Measurements from ENCODE around the gene TRMT61A.

The TRMT61A gene

DNA sequence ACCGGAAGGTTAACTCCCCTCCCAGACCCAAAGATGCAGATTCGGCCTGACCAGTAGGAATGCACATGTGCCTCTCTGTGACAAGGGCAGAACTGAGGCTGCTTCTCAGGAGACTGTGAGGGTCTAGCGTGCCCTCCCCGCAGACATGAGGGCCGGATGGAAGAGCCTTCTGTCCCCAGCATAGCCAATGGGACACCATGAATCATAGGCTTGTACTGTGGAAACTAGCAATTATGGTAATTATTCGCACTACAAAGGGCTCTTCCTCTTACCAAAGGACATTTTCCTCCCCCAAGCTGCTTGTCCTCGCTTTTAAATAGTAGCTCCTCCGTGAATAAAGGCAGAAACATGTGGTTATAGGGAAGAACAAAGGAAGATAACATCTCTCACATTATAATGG, 40.0 kb downstream of the TRMT61A start:
- DNase-seq (ENCODE audit: low spot score) = no peak

DNA sequence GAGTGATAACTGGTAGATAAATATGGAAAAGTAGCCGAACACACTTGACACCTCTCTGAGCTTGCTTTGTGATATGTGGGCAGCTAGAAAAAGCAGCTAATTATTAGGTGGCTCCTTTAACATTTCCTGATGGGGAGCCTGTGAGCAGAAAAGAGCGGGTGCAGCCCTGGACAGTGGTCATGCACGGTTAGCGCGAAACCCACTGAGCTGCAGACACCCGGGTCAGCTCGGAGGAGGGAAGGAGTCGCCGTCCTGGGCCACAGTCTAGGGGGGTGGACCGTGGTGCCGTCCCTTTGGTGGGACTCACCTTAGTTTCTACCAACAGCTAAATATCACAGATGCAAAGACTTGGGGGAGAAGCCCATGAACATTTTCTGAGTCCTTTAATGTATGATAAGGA, 40.4 kb downstream of the TRMT61A start:
- DNase-seq (ENCODE audit: low spot score) = no peak

DNA sequence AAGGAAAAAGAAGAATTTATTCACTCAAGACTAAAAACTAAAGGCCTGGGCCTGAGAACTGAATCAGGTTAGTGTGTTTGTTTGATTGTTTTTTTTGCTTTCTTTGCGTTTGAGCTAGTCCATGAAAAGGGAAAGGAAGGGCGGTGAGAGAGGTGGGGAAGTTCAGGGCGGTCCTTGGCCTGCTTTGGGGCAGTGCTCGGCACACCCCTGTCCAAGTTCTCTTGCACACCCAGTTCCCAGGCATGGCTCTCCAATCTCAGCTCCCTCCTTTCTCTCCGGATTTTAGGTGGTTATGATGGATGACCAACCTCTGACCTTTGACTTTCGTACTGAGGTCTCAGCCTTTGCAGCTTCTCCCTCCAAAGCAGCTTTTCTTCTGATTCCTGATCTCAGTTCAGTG, 45.1 kb downstream of the TRMT61A start:
- no peak for DNase-seq (ENCODE audit: low spot score)

DNA sequence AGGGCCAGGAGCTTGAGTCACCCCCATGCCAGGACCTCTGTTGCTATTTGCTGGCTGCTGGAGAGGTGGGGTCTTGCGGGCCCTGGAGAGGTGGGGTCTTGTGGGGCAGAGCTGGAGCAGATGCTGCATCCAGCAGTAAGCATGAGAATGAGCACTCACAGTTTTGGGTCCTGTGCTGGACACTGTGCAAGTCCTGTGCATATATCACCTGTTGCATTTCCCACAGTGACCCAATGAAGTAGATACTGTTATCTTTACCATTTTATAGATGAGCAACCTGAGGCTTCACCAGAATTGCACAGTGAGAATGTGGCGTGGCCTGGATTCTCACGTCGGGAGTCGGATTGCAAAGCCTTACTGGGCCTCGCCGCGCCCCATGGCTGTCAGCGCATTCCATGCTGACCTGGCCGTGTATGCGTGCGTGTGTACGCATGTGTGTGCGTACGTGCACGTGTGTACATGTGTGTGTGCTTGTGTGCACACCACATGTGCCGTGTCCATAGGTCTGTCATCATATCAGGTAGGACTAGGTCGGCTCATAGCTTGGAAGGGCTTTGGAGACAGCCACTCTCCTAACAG, 45.8 kb downstream of the TRMT61A start:
- DNase-seq (ENCODE audit: low spot score) = no peak

DNA sequence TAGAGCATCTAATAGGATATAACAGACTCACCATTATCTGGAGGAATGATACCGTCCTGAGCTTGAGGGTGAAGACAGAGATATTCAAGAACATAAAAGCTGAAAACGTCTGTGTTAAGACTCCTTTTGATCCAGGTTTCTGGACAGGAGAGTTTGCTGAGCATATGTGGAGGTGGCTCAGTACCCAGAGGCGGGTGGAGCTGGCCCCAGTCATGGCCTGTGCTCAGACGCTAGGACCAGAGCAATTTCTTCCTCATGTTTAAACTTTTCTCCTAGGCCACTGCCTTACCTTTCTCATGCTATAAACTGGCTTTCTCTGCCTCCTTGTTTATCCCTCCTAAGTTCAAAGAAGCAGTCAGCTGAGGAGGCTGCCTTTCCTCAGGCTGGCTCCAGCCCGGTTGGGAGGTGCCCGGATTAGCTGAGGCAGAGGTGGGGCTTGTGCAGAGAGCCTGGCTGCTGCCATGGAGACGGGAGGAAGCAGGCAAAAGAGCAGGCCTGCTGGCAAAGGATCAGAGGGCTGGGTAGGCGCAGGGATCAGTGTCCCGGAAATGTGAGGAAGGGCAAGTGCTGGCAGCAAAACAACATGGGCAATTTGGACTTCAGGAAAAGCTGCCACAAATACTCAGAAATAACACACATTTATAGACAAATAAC, 47.5 kb downstream of the TRMT61A start:
- peak; percentile 92 for DNase-seq (ENCODE audit: low spot score)

DNA sequence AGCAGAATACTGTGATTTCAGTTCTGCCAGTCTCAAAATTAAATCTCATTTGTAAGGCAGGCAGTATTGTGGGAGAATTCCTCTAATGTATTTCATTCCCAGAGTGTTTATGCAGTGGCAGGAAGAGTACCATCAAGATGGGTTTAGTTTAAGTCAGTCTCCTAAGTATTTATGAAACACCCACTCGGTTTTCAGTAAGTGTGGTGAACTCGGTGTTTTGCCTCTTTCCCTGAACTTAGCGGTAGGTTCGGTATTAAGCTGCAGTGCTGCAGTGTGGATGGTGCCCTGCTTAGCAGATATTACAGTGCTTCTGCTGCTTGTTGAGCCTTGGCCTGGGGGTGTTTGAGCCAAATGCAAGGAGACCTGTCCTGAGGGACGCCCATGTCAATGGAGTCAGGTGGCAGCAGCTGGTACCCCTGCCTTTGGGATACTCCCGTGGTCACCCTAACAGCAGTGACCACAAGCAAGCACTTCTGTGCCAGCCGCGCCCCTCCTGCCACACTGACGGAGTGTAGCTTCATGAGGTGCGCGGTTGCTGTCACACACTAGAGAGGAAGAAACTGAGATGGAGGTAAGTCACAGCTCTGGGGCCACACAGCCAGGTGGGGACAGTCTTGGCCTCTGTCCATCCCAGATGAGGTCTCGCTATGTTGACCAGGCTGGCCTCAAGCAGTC, 49.5 kb downstream of the TRMT61A start:
- DNase-seq (ENCODE audit: low spot score) = no peak

DNA sequence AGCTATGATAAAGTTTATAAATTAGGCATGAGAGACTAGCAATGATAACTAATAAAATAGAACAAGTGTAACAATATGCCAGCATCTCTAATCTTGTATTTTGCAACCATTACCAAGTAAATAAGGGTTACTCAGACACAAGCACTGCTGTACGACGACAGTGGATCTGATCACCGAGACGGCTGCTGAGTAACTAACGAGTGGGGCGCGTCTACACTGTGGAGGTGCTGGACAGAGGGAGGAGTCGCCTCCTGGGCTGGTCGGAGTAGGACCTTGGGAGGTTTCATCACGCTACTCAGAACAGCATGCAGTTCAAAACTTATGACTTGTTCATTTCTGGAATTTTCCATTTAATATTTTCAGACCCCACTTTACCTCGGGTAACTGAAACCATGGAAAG, 52.2 kb downstream of the TRMT61A start:
- no peak for DNase-seq (ENCODE audit: low spot score)

DNA sequence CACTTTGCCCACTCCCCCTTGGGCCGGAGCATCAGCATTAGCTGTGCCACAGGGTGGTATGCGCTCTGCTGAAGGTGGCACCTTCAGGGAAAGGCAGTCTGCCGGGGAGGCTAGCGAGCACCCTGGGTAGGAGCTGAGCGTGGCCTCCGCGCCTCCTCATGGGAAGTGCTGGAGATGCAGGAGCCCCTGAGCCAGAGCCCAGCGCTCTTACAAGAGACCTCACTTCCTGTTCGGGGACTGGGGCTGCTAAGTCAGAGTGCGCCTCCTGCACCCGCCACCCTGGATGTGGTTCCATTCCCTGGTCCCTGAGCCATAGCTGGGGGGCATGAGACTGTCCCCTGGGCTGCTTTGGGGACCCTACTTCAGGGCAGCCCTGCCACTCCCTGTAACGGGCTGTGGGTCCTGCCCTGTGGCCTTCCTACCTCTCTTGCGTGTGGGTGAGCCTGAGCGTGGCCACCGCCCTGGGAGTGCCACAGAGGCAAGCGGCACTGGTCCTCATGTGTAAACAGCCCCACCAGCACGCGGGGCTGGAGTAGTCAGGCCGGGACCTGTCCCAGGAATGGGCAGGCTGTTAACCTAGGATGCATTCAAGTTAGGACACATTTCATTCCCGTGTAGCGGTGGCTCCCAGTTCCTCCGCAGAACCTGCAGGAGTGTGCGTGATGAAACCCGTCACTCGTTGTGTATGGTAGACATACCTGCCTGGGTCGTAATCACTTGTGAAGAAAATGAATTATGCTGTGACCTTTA, 53.1 kb downstream of the TRMT61A start:
- DNase-seq (ENCODE audit: low spot score) = no peak

DNA sequence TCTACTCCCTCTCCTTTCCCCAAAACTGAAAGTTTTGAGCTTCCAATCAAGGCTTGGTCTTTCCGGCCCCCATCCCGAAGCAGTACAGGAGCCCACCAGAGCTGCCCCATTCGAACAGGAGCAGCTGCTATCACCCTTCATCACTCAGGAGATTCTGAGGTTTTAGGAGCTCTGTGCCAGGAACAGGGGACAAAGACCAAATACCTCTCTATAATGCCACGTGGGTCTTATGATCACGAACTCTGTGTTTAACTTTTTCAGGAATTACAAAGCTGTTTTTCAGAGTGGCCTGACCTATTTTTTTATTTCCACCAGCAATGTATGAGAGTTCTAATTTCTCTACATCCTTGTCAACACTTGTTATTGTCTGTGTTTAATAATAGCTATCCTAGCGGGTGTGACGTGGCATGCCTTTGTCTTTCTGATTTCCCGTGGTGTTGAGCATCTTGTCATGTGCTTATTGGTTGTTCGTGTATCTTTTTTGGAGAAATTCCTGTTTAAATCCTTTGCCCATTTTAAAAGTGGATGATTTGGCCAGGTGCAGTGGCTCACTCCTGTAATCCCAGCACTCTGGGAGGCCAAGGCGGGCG, 55.4 kb downstream of the TRMT61A start:
- no peak for DNase-seq (ENCODE audit: low spot score)
